Natural killer cell (primary cell): ENCODE results near the gene UBE2E3. TPM values are rescaled to one million over a fixed set of nuclear protein-coding genes. Genes with fewer than 3 reads are reported as not detected.
"Not testable (repeated sequence)": the region's sequence is repeated elsewhere in the genome, so short reads cannot be mapped to it uniquely, and the experiment has no call there.

Experiments used
- ATAC-seq, 3 donors: fragments of 150-1000 bp in 2 of 3; fragments of 200-7000 bp in 1 of 3; cut with Tn5 transposase; 1 replicate in 1 of 3; 2 replicates in 2 of 3; pipeline ENCODE4 v1.10.0; 2021; ENCODE audit warnings: mild to moderate bottlenecking in 2 of 3, moderate library complexity in 2 of 3
- DNase-seq, 2 donors: peaks; one replicate each; pipeline versions ENCODE4 v3.0.0 to v3.0.0-alpha.2; 2013 to 2021; ENCODE audit warnings: mixed read lengths in 1 of 2
- H3K27ac ChIP-seq: one replicate; pipeline ENCODE4 v1.5.1; 2013; ENCODE audit warnings: mild to moderate bottlenecking, low read length
- H3K27me3 ChIP-seq: one replicate; pipeline ENCODE4 v1.6.1; 2013; ENCODE audit warnings: low read length; ENCODE audit not compliant: control insufficient read depth, insufficient read depth
- H3K36me3 ChIP-seq: one replicate; pipeline ENCODE4 v1.6.1; 2013; ENCODE audit warnings: low read length; ENCODE audit not compliant: control insufficient read depth, insufficient read depth
- H3K4me1 ChIP-seq: one replicate; pipeline ENCODE4 v1.6.1; 2013; ENCODE audit warnings: low read length; ENCODE audit not compliant: control insufficient read depth, insufficient read depth
- H3K4me3 ChIP-seq: one replicate; pipeline ENCODE4 v1.5.1; 2013; ENCODE audit warnings: low read length
- H3K9me3 ChIP-seq: one replicate; pipeline ENCODE4 v1.6.1; 2013; ENCODE audit warnings: low read length; ENCODE audit not compliant: control insufficient read depth, insufficient read depth
- H3K27ac Mint-ChIP-seq, 2 donors: one replicate each; pipeline ENCODE4 v1.8.0; 2022; ENCODE audit warnings: mild to moderate bottlenecking in 2 of 2, mixed read lengths in 2 of 2, moderate library complexity in 1 of 2
- H3K27me3 Mint-ChIP-seq, 2 donors: one replicate each; pipeline ENCODE4 v1.8.0; 2022; ENCODE audit warnings: low read depth in 2 of 2, mixed read lengths in 2 of 2
- H3K36me3 Mint-ChIP-seq: one replicate; pipeline ENCODE4 v1.8.0; 2022; ENCODE audit warnings: mixed read lengths
- H3K4me1 Mint-ChIP-seq, 2 donors: one replicate each; pipeline ENCODE4 v1.8.0; 2022; ENCODE audit warnings: mixed read lengths in 2 of 2
- H3K4me3 Mint-ChIP-seq: one replicate; pipeline ENCODE4 v1.8.0; 2022; ENCODE audit warnings: mild to moderate bottlenecking, moderate library complexity, mixed read lengths
- H3K9me3 Mint-ChIP-seq, 2 donors: one replicate each; pipeline ENCODE4 v1.8.0; 2022; ENCODE audit warnings: mixed read lengths in 2 of 2
- WGBS: methylation state at CpG from one replicate; pipeline ENCODE4 v1.1.7; 2013; ENCODE audit warnings: missing lambda C conversion rate; ENCODE audit not compliant: insufficient coverage; 5-methylcytosine and 5-hydroxymethylcytosine counted together
- intact Hi-C: fragments of 100-400 bp; cut with micrococcal nuclease; formaldehyde crosslinking; loops from one replicate; pipeline ENCODE4 v1.14.2; 2022
- total RNA-seq, 4 donors: library from RNA; stranded (reverse); fragments of 120-200 nt in 1 of 4; gene quantifications; one replicate each; pipeline versions ENCODE4 v1.2.3 to v1.2.4, GENCODE V29; 2013 to 2022
- TF ChIP-seq, protein P1 (sequence below): fragments of 200-600 bp; IDR thresholded peaks from one replicate; pipeline ENCODE4 v1.8.0; 2022; ENCODE audit warnings: antibody characterized with exemption

The UBE2E3 gene
- total RNA-seq, 3 donors from 2014 or later (not counting 1 experiment from before 2014, with no cell fraction given), result 48.5 to 59.3 (median 52.6) TPM

DNA sequence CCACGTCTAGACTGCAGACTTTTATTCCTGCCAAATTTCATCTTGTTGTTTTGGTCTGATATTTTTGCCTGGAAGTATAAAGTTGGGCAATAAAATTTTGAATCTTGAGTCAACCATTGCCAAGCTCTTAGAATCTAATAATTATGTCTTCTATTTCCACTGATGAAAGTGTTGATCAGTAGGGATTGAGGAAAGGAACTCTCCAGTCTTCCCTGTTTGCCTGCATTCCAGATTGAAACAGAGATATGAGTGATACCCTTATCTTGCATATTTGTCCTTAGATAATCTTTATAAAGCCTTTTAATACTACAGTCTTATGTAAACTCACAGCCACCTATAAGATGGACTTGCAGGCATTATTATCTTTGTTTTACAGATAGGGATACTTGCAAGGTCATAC, 45.5 kb upstream of the UBE2E3 start:
- no peaks in the 10 kb centered on the region for H3K36me3 ChIP-seq
- intact Hi-C loops, result no loop called here
- WGBS, result 67% methylated on average over 1 of the region's 1 CpG

DNA sequence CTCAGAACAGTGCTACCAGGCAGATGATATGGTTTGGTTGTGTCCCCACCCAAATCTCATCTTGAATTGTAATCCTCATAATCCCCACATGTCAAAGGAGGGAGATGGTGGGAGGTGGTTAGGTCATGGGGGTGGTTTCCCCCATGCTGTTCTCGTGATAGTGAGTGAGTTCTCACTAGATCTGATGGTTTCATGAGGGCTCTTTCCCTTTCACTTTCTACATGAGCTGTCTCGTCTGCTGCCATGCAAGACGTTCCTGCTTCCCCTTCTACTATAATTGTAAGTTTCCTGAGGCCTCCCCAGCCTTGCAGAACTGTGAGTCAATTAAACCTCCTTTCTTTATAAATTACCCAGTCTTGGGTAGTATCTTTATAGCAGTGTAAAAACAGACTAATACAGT, 42.9 kb upstream of the UBE2E3 start:
- H3K4me3 Mint-ChIP-seq, H3K4me1 Mint-ChIP-seq: not testable (repeated sequence)

More for the DNA sequence above, 45.5 kb upstream of the UBE2E3 start:
- peaks cover 2% of the 10 kb centered on the region for H3K27me3 ChIP-seq
- H3K9me3 ChIP-seq, result no peaks in the 10 kb centered on the region
- H3K9me3 Mint-ChIP-seq, result no peaks in the 10 kb centered on the region
- DNase-seq (no peak), ATAC-seq (no peak)
- no peak overlapping the region for H3K4me3 ChIP-seq
- H3K27me3 Mint-ChIP-seq, result peaks cover 9 to 15% of the 10 kb centered on the region in 2 donors
- TF ChIP-seq, protein P1, sequence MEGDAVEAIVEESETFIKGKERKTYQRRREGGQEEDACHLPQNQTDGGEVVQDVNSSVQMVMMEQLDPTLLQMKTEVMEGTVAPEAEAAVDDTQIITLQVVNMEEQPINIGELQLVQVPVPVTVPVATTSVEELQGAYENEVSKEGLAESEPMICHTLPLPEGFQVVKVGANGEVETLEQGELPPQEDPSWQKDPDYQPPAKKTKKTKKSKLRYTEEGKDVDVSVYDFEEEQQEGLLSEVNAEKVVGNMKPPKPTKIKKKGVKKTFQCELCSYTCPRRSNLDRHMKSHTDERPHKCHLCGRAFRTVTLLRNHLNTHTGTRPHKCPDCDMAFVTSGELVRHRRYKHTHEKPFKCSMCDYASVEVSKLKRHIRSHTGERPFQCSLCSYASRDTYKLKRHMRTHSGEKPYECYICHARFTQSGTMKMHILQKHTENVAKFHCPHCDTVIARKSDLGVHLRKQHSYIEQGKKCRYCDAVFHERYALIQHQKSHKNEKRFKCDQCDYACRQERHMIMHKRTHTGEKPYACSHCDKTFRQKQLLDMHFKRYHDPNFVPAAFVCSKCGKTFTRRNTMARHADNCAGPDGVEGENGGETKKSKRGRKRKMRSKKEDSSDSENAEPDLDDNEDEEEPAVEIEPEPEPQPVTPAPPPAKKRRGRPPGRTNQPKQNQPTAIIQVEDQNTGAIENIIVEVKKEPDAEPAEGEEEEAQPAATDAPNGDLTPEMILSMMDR, result no peak
- no peaks in the 10 kb centered on the region for H3K4me1 ChIP-seq
- no peak overlapping the region for H3K27ac ChIP-seq
- H3K4me1 Mint-ChIP-seq, result peaks cover 0 to 6% of the 10 kb centered on the region in 2 donors
- no peak overlapping the region for H3K27ac Mint-ChIP-seq
- no peak overlapping the region for H3K4me3 Mint-ChIP-seq
- H3K36me3 Mint-ChIP-seq, result no peaks in the 10 kb centered on the region

DNA sequence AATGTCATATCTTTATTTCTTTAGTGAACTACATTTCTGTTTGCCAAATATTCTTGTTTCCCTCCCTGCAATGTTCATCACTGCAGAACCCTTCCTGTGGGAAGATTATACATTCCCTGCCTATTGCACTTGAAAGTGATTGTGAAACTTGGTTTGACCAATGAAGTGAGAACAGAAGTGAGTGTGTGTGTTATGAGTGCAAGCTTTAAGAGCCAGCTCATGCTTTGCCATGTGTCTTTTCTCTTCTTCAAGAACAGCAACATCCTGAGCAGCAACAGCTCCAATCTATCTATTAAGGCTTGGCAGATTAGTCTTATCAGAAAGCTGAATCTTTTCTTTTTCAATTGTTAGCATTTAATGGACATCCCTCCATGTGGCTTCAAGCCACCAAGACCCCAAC, 42.0 kb upstream of the UBE2E3 start:
- H3K27ac Mint-ChIP-seq, result peak overlapping the region in 1 of 2 donors; percentile 54
- H3K4me3 Mint-ChIP-seq, result no peak overlapping the region
- DNase-seq (no peak), ATAC-seq (no peak)
- H3K9me3 Mint-ChIP-seq, result no peaks in the 10 kb centered on the region
- H3K9me3 ChIP-seq, result no peaks in the 10 kb centered on the region
- no peaks in the 10 kb centered on the region for H3K36me3 Mint-ChIP-seq
- H3K4me1 ChIP-seq, result no peaks in the 10 kb centered on the region
- H3K27ac ChIP-seq, result no peak overlapping the region
- H3K27me3 ChIP-seq, result peaks cover 4% of the 10 kb centered on the region
- intact Hi-C loops, result no loop called here
- peaks cover 0 to 6% of the 10 kb centered on the region in 2 donors for H3K4me1 Mint-ChIP-seq
- TF ChIP-seq, protein P1, result no peak
- peaks cover 9 to 13% of the 10 kb centered on the region in 2 donors for H3K27me3 Mint-ChIP-seq
- no peak overlapping the region for H3K4me3 ChIP-seq
- no peaks in the 10 kb centered on the region for H3K36me3 ChIP-seq

More for the DNA sequence above, 42.9 kb upstream of the UBE2E3 start:
- intact Hi-C loops, H3K4me3 ChIP-seq, H3K4me1 ChIP-seq, H3K36me3 Mint-ChIP-seq, H3K27me3 ChIP-seq, H3K36me3 ChIP-seq, H3K9me3 Mint-ChIP-seq, H3K9me3 ChIP-seq, H3K27ac ChIP-seq: not testable (repeated sequence)
- Mint-ChIP-seq H3K27me3 (peaks cover 9 to 13% of the 10 kb centered on the region in 2 donors), H3K27ac (peak overlapping the region in 1 of 2 donors; percentile 54)
- ATAC-seq (peak; percentile 63 to 95 (median 79)), DNase-seq (peak in 1 of 2 donors; percentile 48)
- 22% methylated on average over 3 of the region's 3 CpGs for WGBS

- no peaks in the 10 kb centered on the region for H3K9me3 ChIP-seq
- H3K4me3 Mint-ChIP-seq, result no peak overlapping the region
- H3K4me1 ChIP-seq, result no peaks in the 10 kb centered on the region
- no peaks in the 10 kb centered on the region for H3K36me3 ChIP-seq
- no peaks in the 10 kb centered on the region for H3K4me1 Mint-ChIP-seq
- ATAC-seq (no peak), DNase-seq (no peak)
- H3K36me3 Mint-ChIP-seq, result no peaks in the 10 kb centered on the region
- H3K4me3 ChIP-seq, result no peak overlapping the region
- H3K27me3 ChIP-seq, result peaks cover 5% of the 10 kb centered on the region
- TF ChIP-seq, protein P1, result no peak
- H3K27ac Mint-ChIP-seq, result no peak overlapping the region
- no peak overlapping the region for H3K27ac ChIP-seq
- intact Hi-C loops, result no loop called here
- peaks cover 17 to 32% of the 10 kb centered on the region in 2 donors for H3K27me3 Mint-ChIP-seq
- no peaks in the 10 kb centered on the region for H3K9me3 Mint-ChIP-seq
- WGBS, result 100% methylated on average over 1 of the region's 1 CpG
Measured at GRCh38 chr2:180943275-180943674, 37.1 kb upstream of the UBE2E3 start.
